DMS114 treated with DMSO at 0.1 percent for 48 hours (cell line): ENCODE measurements around the gene SCD5.

Experiments
- DNase-seq: peaks from one replicate; lab custom pipeline; 2025; ENCODE audit not compliant: unreplicated experiment; lab: John Stamatoyannopoulos, UW

Gene SCD5

DNA sequence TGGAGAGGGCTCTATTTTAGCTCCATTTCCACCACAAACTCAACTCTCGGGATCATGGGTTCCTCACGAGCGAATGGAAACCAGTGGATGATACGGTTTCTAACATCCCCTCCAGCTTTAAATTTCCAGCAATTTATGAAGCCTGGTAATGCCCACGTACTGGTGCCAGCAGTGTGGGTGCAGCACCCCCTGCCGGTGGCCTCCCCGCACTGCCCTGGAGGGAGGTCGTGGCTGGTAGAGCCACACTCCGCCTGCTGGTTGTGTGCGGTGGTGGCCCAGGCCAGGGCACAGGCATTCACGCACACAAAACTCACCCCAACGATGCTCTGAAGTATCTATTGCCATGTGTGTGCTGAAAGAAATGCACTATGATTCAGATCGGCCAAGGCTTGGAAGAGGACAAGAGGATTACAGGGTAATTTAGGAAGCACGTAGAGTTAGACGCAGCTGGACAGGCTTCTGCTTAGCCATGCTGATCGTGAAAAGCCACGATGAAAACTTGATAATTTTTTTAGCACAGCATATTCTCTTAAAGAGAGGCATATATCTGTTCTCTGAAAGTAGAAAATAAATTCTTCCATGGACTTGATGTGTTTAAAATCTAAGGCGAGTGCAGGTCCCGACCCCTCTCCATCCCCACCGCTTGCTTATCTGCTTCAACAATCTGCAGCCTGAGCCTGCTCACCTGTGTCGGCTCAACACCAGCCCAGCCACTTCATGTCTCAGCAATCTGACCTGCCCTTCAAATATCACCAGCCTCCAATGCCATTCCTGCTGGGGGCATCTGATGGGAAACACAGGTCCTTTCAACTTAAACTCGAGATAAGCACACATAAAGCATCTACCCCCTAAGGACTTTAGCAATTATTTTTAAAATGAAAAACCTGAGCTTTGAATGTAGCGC is 59.1 kb downstream of the SCD5 start:
- no peak for DNase-seq

GRCh38 chr4:82737354-82737753 is 61.2 kb downstream of the SCD5 start:
- DNase-seq = no peak

DNA sequence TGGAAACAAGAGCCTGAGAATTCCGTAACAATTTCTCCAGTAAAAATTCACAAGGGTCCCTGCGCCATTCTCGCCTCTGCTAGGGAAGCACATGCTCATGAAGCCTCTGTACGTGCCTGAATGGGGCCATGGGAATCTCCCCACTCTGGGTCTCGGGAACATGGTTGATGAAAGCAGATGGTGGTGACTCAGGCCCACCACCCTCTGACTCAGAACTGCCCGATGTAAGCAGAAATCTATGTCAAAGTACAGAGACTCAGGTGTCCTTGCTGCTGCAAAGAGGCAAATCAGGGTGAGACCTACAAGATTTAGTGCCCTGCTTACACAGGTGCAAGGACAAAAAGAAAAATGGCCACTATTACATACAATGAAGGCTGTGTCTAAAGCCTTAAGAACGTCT is 65.0 kb downstream of the SCD5 start:
- DNase-seq = no peak

GRCh38 chr4:82728301-82728700 is 70.3 kb downstream of the SCD5 start:
- DNase-seq = no peak

DNA sequence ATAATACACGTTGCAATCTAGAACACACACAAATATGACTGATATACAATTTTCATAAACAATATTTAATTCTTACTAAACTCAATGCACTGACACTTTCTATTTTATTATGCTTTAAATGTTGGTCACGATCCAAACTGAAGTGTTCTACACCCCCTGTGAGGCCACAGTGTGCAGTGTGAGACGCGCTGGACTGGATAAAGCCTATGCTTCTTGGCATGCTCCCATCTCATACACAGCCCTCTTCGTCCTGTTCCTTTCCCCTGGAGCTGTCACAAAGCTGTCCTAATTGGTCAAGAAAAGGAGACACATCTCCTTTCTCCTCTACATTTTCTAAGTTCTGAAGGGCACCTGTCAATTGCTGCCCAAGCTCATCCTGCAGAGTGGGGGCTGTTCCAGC is 72.0 kb downstream of the SCD5 start:
- DNase-seq = no peak

GRCh38 chr4:82721819-82722423 is 76.7 kb downstream of the SCD5 start:
- DNase-seq = no peak

DNA sequence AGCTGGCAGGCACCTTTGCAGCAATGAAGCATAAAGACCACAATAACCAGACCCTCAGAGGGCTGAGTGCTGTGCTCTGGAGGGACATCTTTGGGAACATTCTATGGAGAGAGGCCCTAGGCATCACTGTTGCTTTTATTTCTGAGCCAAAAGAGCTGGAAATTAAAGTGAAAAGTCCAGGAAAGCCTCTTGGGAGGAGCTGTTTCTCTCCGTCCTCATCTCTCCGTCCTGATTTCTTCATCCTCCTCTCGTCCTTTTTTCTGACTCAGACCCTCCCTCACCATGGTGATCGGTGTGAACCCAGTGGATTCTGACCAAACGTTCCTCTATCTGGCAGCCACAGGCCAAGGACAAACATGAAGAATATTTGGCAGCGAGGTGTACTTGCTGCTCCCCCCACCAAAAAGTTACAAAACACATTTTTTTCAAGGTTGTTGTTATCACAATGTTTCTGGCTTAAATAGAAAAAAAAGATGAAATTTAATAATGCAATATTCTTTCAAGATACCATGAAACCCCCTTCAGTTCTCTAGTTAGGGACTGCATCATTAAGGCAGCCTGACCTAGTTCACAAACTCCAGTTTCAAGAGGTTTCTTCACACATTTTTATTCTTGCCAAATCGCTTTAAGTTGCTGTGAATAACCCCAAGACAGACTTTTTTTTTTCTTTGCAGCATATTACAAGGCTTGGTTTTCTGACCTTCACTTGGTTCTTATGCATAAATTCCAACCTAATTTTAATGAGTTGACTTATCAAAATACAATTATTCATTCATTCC is 80.2 kb downstream of the SCD5 start:
- DNase-seq = no peak

DNA sequence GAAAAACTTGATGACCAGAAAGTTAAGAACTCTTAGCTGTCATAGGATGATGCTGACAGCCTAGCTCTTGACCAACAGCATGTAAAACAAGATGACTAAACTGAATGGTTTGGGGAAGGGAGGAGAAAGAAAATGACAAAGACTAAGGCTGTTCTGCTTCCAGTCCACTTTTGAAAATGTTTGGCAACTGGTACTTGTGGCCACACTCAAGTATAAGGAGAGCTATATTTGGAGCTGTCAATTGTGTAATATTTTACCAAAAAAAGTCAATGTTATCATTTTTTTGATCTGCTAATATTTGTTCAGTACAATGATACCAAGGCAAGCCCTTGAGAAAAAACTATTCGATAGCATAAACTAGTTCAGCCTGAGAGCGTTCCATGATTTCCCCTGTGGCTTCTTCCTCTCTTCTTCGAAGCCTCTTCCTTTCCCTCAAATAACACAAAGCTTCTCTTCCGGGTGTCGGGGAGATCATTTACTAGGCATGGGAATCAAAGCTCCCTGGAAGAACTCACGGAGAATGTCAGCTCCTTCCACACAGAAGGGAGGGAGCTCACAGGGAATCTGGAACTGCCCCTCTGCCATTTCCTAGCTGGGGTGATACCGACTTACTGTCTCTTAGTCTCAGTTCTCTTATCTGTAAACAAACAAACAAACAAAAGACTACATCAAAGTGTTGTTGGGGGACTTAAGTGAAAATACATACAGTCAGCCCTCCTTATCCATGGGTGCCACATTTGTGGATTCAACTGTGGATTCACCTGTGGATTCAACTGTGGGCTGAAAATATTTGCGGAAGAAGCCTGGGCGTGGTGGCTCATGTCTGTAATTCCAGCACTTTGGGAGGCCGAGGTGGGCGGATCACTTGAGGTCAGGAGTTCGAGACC is 82.6 kb downstream of the SCD5 start:
- no peak for DNase-seq

GRCh38 chr4:82713856-82714255 is 84.7 kb downstream of the SCD5 start:
- no peak for DNase-seq

GRCh38 chr4:82712561-82712960 is 86.0 kb downstream of the SCD5 start:
- no peak for DNase-seq

DNA sequence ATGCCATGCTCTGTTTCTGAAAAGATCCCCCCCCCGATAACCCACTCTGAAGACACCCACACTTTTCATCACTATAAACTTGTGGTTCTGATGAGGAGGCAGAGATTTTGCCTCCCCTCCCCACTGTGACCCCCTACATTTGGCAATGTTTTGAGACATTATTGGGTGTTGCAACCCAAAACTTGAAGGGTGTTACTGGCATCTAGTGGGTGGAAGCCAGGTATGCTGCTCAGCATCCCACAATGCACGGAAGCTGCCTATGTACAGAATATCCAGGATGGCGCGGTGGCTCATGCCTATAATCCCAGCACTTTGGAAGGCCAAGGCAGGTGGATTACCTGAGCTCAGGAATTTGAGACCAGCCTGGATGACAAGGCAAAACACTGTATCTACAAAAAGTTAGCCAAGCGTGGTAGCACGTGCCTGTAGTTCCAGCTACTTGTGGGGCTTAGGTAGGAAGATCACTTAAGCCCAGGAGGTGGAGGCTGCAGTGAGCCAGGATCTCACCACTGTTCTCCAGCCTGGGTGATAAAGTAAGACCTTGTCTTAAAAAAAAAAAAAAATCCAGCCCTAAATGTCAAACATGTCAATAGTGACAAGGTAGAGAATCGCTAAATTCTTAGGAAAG is 87.3 kb downstream of the SCD5 start:
- no peak for DNase-seq

DNA sequence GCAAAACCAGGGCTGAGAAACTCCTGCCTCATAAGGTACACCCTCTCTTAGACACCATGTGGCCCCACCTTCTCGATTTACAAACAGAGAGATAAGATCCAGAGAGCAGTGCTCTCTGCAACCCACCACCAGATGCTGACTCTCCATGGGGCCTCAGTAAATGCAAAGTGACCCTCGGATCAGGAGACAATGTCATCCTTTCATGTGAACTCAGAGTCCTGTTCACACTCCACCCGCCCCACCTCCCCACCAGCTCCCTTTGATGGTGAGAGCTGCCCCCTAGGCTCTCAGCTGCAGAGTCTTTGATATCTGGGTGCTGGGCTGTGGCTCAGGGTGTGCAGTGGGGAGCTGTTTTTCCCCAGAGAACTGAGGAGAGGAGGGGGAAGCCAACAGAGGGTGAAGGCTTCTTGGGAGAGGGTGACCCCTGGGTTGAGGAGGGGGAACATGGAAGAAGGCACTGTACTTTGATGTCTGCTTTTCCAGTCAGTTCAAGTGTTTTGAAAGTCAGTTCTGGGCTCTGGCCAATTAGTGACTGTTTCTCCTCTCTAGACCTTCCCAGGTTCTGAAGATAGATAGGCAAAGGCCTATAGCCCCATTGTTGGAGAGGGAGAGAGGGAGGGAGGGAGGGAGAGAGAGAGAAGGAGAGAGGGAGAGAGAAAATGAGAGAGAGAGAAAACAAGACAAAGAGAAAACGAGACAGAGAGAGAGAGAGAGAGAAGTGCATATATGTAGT is 88.2 kb downstream of the SCD5 start:
- no peak for DNase-seq

DNA sequence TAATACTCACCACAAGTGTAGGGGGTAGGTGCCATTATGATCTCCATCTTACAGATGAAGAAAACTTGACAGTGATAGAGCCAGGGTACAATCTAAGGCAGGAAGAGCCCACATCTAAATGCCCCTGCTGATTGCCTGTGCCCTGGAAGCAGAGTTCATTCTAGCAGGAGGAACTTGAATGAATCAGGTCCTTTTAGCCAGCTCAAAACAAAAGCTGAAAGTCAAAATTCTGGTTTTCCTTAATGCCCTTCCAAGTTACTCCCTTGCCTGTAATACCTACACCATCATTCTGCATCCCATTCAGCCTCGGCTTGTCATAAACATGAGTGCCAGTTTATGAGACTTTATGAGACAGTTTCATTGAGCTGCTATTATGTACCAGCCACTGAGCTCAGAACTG is 89.6 kb downstream of the SCD5 start:
- DNase-seq = no peak

- DNase-seq = no peak
Observed at GRCh38 chr4:82706349-82707000, 92.1 kb downstream of the SCD5 start.

DNA sequence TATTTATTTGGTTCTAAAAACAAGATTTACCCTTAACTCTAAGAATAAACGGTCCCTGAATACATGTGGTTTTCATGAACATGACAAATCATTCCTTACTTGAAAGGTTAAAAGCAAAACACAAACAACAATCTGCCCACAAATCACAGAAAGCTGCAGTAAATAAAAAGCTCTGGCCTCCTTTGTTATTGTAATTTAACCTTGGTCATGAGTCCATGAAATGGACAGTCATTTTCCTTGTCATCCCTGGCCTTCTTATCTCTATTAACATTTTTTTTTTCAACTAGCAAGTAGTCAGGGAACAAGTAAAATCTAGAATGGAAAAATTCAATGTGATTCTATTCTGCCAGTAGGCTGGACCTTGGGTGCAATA is 92.7 kb downstream of the SCD5 start:
- no peak for DNase-seq

DNA sequence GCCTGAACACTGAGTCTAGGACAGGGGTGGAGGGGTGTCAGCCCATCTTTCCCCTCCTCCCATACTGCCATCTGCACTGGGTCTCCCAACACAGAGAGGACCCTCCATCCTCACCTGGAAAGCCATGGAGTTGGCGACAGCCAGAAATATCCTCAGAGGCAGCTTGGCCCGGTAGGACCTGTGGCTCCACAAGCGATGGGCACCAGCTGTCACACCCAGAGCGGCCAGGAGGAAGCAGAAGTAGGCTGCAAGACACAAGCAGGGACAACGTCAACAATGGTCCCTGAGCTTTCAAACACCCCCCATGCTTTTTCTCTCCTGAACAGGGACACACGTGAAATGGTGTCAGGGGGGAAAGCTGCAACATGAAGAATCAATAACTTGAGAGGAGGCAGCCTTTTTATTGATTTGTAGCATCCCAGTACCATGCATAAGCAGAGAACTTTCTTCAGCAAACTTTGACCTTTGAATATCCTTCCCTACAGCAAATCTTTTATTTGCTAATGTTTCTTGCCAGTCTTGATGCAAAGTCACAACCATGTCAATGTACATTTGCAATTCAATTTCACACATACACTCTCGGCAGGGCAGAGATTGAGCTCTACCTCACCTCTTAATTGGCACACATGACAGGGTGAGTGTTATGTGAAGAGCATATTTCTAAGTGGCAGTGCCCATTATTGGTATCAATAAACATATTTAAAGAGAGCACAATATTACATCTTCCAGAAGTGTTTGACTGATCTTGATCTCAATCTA is 93.2 kb downstream of the SCD5 start:
- DNase-seq = no peak

DNA sequence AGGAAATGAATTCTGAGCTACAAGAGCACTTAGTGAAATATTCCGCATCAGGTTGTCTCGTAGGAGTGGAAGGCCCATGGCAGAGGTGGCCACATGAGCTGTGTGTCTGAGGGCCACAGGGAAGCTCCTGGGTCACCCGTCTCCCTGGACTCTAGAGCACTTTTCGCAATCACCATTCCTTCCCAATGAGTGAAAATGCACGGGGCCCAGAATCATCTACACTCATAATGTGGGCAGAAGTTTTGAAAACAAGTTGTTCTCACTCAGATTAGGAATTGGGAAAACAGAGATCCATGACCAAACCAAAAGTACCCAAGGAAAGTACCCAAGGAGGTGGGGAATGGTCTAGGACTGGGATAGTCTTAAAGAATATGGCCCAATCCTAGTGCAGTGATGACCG is 94.4 kb downstream of the SCD5 start:
- no peak for DNase-seq

- no peak for DNase-seq
Observed at GRCh38 chr4:82698412-82698811, 100.2 kb downstream of the SCD5 start.

DNA sequence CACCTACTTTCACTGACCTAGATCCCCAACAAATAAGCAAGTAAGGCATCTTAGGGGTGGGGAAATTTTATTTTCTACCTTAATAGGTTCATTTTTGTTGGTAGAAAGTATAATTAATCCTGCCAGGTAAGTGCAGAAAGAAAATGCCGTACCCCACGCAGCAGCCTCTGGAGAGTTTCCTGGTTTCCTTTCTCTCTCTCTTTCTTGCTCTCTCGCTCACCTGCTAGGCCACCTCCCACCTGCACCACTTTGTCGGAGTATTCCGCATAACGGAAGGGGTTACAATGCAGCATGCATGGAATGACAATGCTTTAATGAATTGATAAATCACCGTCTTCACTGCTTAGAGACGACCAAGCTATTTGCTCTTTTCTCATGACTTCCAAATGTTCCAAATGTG is 101.0 kb downstream of the SCD5 start:
- no peak for DNase-seq
